CD14-positive monocyte (primary cell): Measurements from ENCODE around the gene ADK. TPM values are rescaled to one million over a fixed set of nuclear protein-coding genes. Genes with fewer than 3 reads are reported as not detected.

Experiments used
- DNase-seq, 3 donors: peaks; one replicate each; pipeline ENCODE4 v3.0.0-alpha.2; 2011 to 2022
- H2AFZ ChIP-seq: 2 replicates; pipeline ENCODE4 v1.6.0; 2012; ENCODE audit warnings: mild to moderate bottlenecking, low read depth, low read length, inconsistent platforms; ENCODE audit not compliant: insufficient read depth, poor library complexity, severe bottlenecking
- H3K27ac ChIP-seq, 2 donors: 1 replicate in 1 of 2; 2 replicates in 1 of 2; pipeline ENCODE4 v1.5.1; 2012 to 2013; ENCODE audit warnings: low read length in 2 of 2, control low read depth in 1 of 2, inconsistent platforms in 1 of 2, low read depth in 1 of 2, mild to moderate bottlenecking in 1 of 2
- H3K27me3 ChIP-seq, 2 donors: one replicate each; pipeline versions ENCODE4 v1.6.0 to v1.6.1; 2011 to 2013; ENCODE audit warnings: low read length in 2 of 2; ENCODE audit not compliant: control insufficient read depth in 2 of 2, insufficient read depth in 2 of 2
- H3K36me3 ChIP-seq, 2 donors: replicated peaks in 1 of 2; 1 replicate in 1 of 2; 2 replicates in 1 of 2; pipeline versions ENCODE4 v1.5.1 to v1.6.1; 2012 to 2013; ENCODE audit warnings: low read length in 2 of 2, control low read depth in 1 of 2, inconsistent platforms in 1 of 2, mild to moderate bottlenecking in 1 of 2; ENCODE audit not compliant: insufficient read depth in 2 of 2, control insufficient read depth in 1 of 2
- H3K4me1 ChIP-seq, 2 donors: 1 replicate in 1 of 2; 2 replicates in 1 of 2; pipeline versions ENCODE4 v1.5.1 to v1.6.1; 2012 to 2013; ENCODE audit warnings: low read length in 2 of 2, control low read depth in 1 of 2, inconsistent platforms in 1 of 2, mild to moderate bottlenecking in 1 of 2, moderate library complexity in 1 of 2; ENCODE audit not compliant: insufficient read depth in 2 of 2, control insufficient read depth in 1 of 2
- H3K4me2 ChIP-seq: replicated peaks from 2 replicates; pipeline ENCODE3; 2012; ENCODE audit warnings: low read length, moderate library complexity, mild to moderate bottlenecking; ENCODE audit not compliant: poor library complexity, severe bottlenecking; ENCODE audit errors: extremely low read depth
- H3K4me3 ChIP-seq, 3 experiments: fragments of 200-600 bp in 1 of 3; sonication (generic) in 1 of 3; replicated peaks in 1 of 3; 1 replicate in 2 of 3; 2 replicates in 1 of 3; pipeline ENCODE4 v1.5.1; 2011 to 2013; ENCODE audit warnings: low read length in 3 of 3, mild to moderate bottlenecking in 3 of 3, control low read depth in 2 of 3, low read depth in 2 of 3, inconsistent platforms in 1 of 3, moderate library complexity in 1 of 3
- H3K79me2 ChIP-seq: 2 replicates; pipeline ENCODE4 v1.6.0; 2012; ENCODE audit warnings: mild to moderate bottlenecking, control low read depth, inconsistent platforms, low read length, moderate library complexity; ENCODE audit not compliant: insufficient read depth
- H3K9ac ChIP-seq: 2 replicates; pipeline ENCODE4 v1.6.0; 2017; ENCODE audit warnings: low read length, mild to moderate bottlenecking; ENCODE audit not compliant: insufficient read depth, poor library complexity, severe bottlenecking
- H3K9me3 ChIP-seq, 2 donors: replicated peaks in 1 of 2; 1 replicate in 1 of 2; 2 replicates in 1 of 2; pipeline versions ENCODE4 v1.5.1 to v1.6.1; 2012 to 2013; ENCODE audit warnings: low read length in 2 of 2, control low read depth in 1 of 2; ENCODE audit not compliant: control insufficient read depth in 1 of 2, insufficient read depth in 1 of 2
- H4K20me1 ChIP-seq: 2 replicates; pipeline ENCODE4 v1.6.0; 2012; ENCODE audit warnings: mild to moderate bottlenecking, low read length, control low read depth, moderate library complexity; ENCODE audit not compliant: insufficient read depth
- H3K27ac Mint-ChIP-seq, 7 donors: one replicate each; pipeline ENCODE4 v1.8.0; 2020; ENCODE audit warnings: mild to moderate bottlenecking in 7 of 7, mixed read lengths in 7 of 7, moderate library complexity in 6 of 7, inconsistent platforms in 2 of 7
- H3K27me3 Mint-ChIP-seq, 3 donors: one replicate each; pipeline ENCODE4 v1.8.0; 2021 to 2022; ENCODE audit warnings: low read depth in 3 of 3, mild to moderate bottlenecking in 3 of 3, mixed read lengths in 3 of 3, moderate library complexity in 3 of 3, inconsistent platforms in 1 of 3
- H3K36me3 Mint-ChIP-seq, 2 donors: one replicate each; pipeline ENCODE4 v1.8.0; 2020; ENCODE audit warnings: mixed read lengths in 2 of 2, inconsistent platforms in 1 of 2, mild to moderate bottlenecking in 1 of 2
- H3K4me1 Mint-ChIP-seq: one replicate; pipeline ENCODE4 v1.8.0; 2020; ENCODE audit warnings: mild to moderate bottlenecking, mixed read lengths
- H3K4me3 Mint-ChIP-seq, 2 donors: one replicate each; pipeline ENCODE4 v1.8.0; 2020; ENCODE audit warnings: mild to moderate bottlenecking in 2 of 2, mixed read lengths in 2 of 2, moderate library complexity in 1 of 2
- H3K9me3 Mint-ChIP-seq, 7 donors: one replicate each; pipeline ENCODE4 v1.8.0; 2020 to 2022; ENCODE audit warnings: mixed read lengths in 7 of 7, mild to moderate bottlenecking in 6 of 7, moderate library complexity in 6 of 7, inconsistent platforms in 2 of 7
- WGBS: methylation state at CpG from one replicate; pipeline ENCODE4 v1.1.5; 2013; ENCODE audit warnings: missing lambda C conversion rate; ENCODE audit not compliant: insufficient coverage; 5-methylcytosine and 5-hydroxymethylcytosine counted together
- intact Hi-C, 2 donors: fragments of 100-400 bp; cut with micrococcal nuclease; formaldehyde crosslinking; loops; one replicate each; pipeline versions ENCODE4 v1.15.0 to v1.15.1; 2023
- polyA plus RNA-seq, 3 donors: library from polyadenylated mRNA; depleted of rRNA in 1 of 3; unstranded in 2 of 3; stranded (reverse) in 1 of 3; fragments of 300-500 nt in 2 of 3; fragments of >200 nt in 1 of 3; fragmentation: Illumina TruSeq in 2 of 3; gene quantifications; 1 replicate in 2 of 3; 2 replicates in 1 of 3; pipeline ENCODE4 v1.2.3, GENCODE V29; 2012 to 2021
- TF ChIP-seq, protein P1 (sequence below): fragments of 200-600 bp; IDR thresholded peaks from one replicate; pipeline ENCODE4 v1.8.0; 2022; ENCODE audit warnings: antibody characterized with exemption, mild to moderate bottlenecking

ADK gene
- polyA plus RNA-seq, 3 donors: 6.4 to 38.2 (median 35.7) TPM

DNA sequence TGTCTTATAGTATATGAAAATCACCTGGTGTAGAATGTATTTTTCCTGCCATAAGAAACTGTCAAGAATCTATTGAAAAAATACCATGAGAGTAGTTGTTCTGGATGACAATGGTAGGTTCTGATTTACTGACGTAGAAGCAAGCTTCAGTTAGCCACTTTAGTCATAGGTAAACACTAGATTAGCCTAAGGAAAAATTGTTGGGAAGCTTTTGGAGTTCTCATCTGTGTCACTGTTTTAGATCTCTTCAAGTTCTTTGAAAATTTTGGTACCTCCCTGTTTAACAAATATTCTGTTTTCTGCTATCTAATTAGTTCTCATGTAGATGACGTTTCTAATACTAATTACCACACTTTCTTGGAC, 131.8 kb downstream of the ADK start:
- Histone ChIP-seq H3K27ac (no peak overlapping the region), H3K9me3 (peaks cover 10% of the 10 kb centered on the region in 2 donors), H3K4me2 (no peak overlapping the region), H3K4me3 (no peak overlapping the region), H3K27me3 (no peaks in the 10 kb centered on the region), H3K79me2 (no peaks in the 10 kb centered on the region), H4K20me1 (no peaks in the 10 kb centered on the region), H2AFZ (no peak overlapping the region), H3K4me1 (no peaks in the 10 kb centered on the region), H3K36me3 (no peaks in the 10 kb centered on the region), H3K9ac (no peak overlapping the region)
- no peak overlapping the region for H3K27ac Mint-ChIP-seq
- H3K4me1 Mint-ChIP-seq: peaks cover 2% of the 10 kb centered on the region
- intact Hi-C loops: no loop called here
- H3K4me3 Mint-ChIP-seq: no peak overlapping the region
- peaks cover 7 to 22% (median 13%) of the 10 kb centered on the region in 7 donors for H3K9me3 Mint-ChIP-seq
- H3K36me3 Mint-ChIP-seq: peaks cover 5 to 17% of the 10 kb centered on the region in 2 donors
- H3K27me3 Mint-ChIP-seq: peaks cover 0 to 4% (median 0%) of the 10 kb centered on the region in 3 donors
- TF ChIP-seq, protein P1, sequence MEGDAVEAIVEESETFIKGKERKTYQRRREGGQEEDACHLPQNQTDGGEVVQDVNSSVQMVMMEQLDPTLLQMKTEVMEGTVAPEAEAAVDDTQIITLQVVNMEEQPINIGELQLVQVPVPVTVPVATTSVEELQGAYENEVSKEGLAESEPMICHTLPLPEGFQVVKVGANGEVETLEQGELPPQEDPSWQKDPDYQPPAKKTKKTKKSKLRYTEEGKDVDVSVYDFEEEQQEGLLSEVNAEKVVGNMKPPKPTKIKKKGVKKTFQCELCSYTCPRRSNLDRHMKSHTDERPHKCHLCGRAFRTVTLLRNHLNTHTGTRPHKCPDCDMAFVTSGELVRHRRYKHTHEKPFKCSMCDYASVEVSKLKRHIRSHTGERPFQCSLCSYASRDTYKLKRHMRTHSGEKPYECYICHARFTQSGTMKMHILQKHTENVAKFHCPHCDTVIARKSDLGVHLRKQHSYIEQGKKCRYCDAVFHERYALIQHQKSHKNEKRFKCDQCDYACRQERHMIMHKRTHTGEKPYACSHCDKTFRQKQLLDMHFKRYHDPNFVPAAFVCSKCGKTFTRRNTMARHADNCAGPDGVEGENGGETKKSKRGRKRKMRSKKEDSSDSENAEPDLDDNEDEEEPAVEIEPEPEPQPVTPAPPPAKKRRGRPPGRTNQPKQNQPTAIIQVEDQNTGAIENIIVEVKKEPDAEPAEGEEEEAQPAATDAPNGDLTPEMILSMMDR: no peak
- DNase-seq: no peak
- WGBS: no CpG with 5 or more reads among the region's 2 CpGs

DNA sequence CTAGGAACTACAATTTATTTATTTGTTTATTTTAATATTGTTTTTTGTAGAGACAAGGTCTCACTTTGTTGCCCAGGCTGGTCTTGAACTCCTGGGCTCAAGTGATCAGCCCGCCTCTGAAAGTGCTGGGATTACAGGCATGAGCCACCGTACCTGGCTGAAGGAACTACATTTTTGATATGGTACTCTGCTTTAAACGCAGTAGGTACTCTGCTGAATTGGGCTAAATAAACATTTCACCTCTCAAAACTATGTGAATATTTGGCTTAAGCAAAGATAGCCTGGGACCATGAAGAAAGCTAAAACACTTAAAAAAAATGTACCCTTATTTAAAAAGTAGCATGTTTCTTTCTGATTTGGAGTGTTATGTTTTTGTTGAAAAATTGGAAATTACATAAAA, 138.2 kb downstream of the ADK start:
- H3K9me3 Mint-ChIP-seq: peaks cover 4 to 11% (median 8%) of the 10 kb centered on the region in 7 donors
- peaks cover 5 to 9% of the 10 kb centered on the region in 2 donors for H3K36me3 Mint-ChIP-seq

More for the DNA sequence above, 138.2 kb downstream of the ADK start:
- DNase-seq: no peak
- Mint-ChIP-seq H3K4me3 (no peak overlapping the region), H3K4me1 (peaks cover 12% of the 10 kb centered on the region), H3K27me3 (peaks cover 0 to 2% (median 0%) of the 10 kb centered on the region in 3 donors), H3K27ac (no peak overlapping the region)
- no CpG with 5 or more reads among the region's 3 CpGs for WGBS
- no peaks in the 10 kb centered on the region for H3K36me3 ChIP-seq
- H3K27me3 ChIP-seq: no peaks in the 10 kb centered on the region
- peaks cover 3 to 10% of the 10 kb centered on the region in 2 donors for H3K9me3 ChIP-seq
- H4K20me1 ChIP-seq: no peaks in the 10 kb centered on the region
- TF ChIP-seq, protein P1: no peak
- H3K4me2 ChIP-seq: no peak overlapping the region
- no peak overlapping the region for H3K9ac ChIP-seq
- intact Hi-C loops: no loop called here
- H3K27ac ChIP-seq: no peak overlapping the region
- no peak overlapping the region for H3K4me3 ChIP-seq
- H3K4me1 ChIP-seq: no peaks in the 10 kb centered on the region
- H2AFZ ChIP-seq: no peak overlapping the region
- H3K79me2 ChIP-seq: no peaks in the 10 kb centered on the region
